Panc1 (cell line): ENCODE measurements around the gene MAP4.

Source experiments
- CTCF ChIP-seq: fragments of 450-650 bp; IDR thresholded peaks from 2 replicates; pipeline ENCODE4 v1.5.1; 2017; ENCODE audit warnings: mild to moderate bottlenecking
- POLR2AphosphoS5 ChIP-seq: IDR thresholded peaks from 2 replicates; pipeline ENCODE4 v1.6.1; 2012; ENCODE audit warnings: mild to moderate bottlenecking, low read depth, low read length, moderate library complexity
- REST ChIP-seq, 2 experiments: IDR thresholded peaks; 2 replicates each; pipeline ENCODE4 v1.6.1; 2011 to 2012; ENCODE audit warnings: low read depth in 2 of 2, control low read depth in 1 of 2, low read length in 1 of 2, mild to moderate bottlenecking in 1 of 2, moderate library complexity in 1 of 2; ENCODE audit not compliant: insufficient read depth in 1 of 2
- SIN3A ChIP-seq: IDR thresholded peaks from 2 replicates; pipeline ENCODE4 v1.6.1; 2012; ENCODE audit warnings: low read depth, mild to moderate bottlenecking, low read length, moderate library complexity, borderline replicate concordance; ENCODE audit not compliant: insufficient read depth
- TCF7L2 ChIP-seq: IDR thresholded peaks from 2 replicates; pipeline ENCODE4 v1.6.1; 2011; ENCODE audit warnings: mild to moderate bottlenecking, low read depth, low read length, inconsistent platforms

- TF ChIP-seq POLR2AphosphoS5 (no peak), CTCF (no peak), TCF7L2 (no peak), SIN3A (no peak), REST (IDR thresholded peaks at IDR 0.05; ENCODE audit: insufficient read depth in 1 of 2, low read depth in 2 of 2, low read length in 1 of 2) (no peak)
Observed at GRCh38 chr3:47813551-47814177, 202.6 kb downstream of the MAP4 start.
